ENCODE measurements around the gene FKBP14. TPM values are rescaled to one million over a fixed set of nuclear protein-coding genes. Genes with fewer than 3 reads are reported as not detected.

Gene FKBP14
- polyA plus RNA-seq, 1 of the 3 experiments (the other 2 are of a cell fraction), result 15.7 TPM

GRCh38 chr7:30027740-30028215 is 1.3 kb upstream of the FKBP14 start:
- Histone ChIP-seq H3K4me3 (ENCODE audit: low read depth in 2 of 2, low read length in 1 of 2) (peak overlapping the region; percentile 75 to 99), H3K9ac (peak overlapping the region; percentile 75; the same call in 1 of the 2 replicates), H3K79me2 (ENCODE audit: insufficient read depth) (peaks cover 80% of the 10 kb centered on the region), H4K20me1 (ENCODE audit: insufficient read depth) (peaks cover 32% of the 10 kb centered on the region), H3K9me2 (no peaks in the 10 kb centered on the region), H3K27ac (ENCODE audit: low read depth in 2 of 2, low read length in 1 of 2) (peak overlapping the region; percentile 79 to 96), H3K27me3 (ENCODE audit: insufficient read depth) (no peaks in the 10 kb centered on the region), H3K4me2 (peak overlapping the region; percentile 86), H3K36me3 (replicated peaks in 1 of 2; ENCODE audit: control insufficient read depth in 1 of 2, insufficient read depth in 2 of 2, low read length in 1 of 2) (no peaks in the 10 kb centered on the region), H2AFZ (ENCODE audit: low read depth) (peak overlapping the region; percentile 92), H3K9me3 (no peaks in the 10 kb centered on the region), H3K4me1 (ENCODE audit: control insufficient read depth in 1 of 2, insufficient read depth in 2 of 2, low read depth in 1 of 2, low read length in 1 of 2) (peaks cover 18 to 46% of the 10 kb centered on the region in 2 experiments), H3F3A (replicated peaks; ENCODE audit: insufficient read depth) (peaks cover 5% of the 10 kb centered on the region)
- CTCF ChIA-PET, result interaction anchor here (1.1 to 11.9 kb wide), 6 partner anchors 14 to 150 kb away, joined by 3 to 85 read pairs (median 7); no protein-coding TSS in a partner anchor
- DNase-seq, result no peak
- POLR2A ChIA-PET, result no interaction called here
- 6% methylated on average over 8 of the region's 9 CpGs for WGBS (ENCODE audit: low lambda C conversion rate)
- TF ChIP-seq REST (IDR thresholded peaks at IDR 0.05; ENCODE audit: low read depth, low read length) (no peak), MEF2A (IDR thresholded peaks at IDR 0.05; ENCODE audit: borderline replicate concordance, low read depth) (no peak), GATA2 (CRISPR knock-in tag; IDR thresholded peaks at IDR 0.05) (no peak), TEAD4 (IDR thresholded peaks at IDR 0.05; ENCODE audit: borderline replicate concordance, insufficient read depth) (no peak), ELF1 (IDR thresholded peaks at IDR 0.05) (no peak), RCOR1 (IDR thresholded peaks at IDR 0.05; ENCODE audit: low read length) (no peak)
- TF ChIP-seq, protein P1, sequence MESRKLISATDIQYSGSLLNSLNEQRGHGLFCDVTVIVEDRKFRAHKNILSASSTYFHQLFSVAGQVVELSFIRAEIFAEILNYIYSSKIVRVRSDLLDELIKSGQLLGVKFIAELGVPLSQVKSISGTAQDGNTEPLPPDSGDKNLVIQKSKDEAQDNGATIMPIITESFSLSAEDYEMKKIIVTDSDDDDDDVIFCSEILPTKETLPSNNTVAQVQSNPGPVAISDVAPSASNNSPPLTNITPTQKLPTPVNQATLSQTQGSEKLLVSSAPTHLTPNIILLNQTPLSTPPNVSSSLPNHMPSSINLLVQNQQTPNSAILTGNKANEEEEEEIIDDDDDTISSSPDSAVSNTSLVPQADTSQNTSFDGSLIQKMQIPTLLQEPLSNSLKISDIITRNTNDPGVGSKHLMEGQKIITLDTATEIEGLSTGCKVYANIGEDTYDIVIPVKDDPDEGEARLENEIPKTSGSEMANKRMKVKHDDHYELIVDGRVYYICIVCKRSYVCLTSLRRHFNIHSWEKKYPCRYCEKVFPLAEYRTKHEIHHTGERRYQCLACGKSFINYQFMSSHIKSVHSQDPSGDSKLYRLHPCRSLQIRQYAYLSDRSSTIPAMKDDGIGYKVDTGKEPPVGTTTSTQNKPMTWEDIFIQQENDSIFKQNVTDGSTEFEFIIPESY (IDR thresholded peaks at IDR 0.05; ENCODE audit: borderline replicate concordance, low read depth), result no peak

DNA sequence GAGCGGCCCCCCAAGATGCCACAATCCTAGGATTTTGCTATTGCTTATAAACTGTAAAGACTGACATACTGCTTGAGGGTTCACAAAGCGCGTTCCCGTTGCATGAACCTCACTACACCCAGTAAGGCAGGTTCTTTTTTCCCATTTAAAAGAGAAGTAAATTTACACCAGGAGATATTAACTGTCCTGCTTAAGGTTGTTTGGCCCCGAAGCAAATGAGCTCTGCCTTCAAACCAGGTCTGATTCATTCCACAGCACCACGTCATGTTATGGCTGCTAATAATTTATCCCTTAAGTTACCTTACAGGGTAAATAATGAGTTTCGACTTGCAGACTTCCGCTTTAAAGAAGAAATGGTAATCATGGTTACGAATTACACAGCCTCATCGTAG is 559 bp upstream of the FKBP14 start:
- Histone ChIP-seq H4K20me1 (ENCODE audit: insufficient read depth) (peaks cover 25% of the 10 kb centered on the region), H3K4me1 (ENCODE audit: control insufficient read depth in 1 of 2, insufficient read depth in 2 of 2, low read depth in 1 of 2, low read length in 1 of 2) (peaks cover 10 to 39% of the 10 kb centered on the region in 2 experiments), H3K4me2 (peak overlapping the region; percentile 86), H3F3A (replicated peaks; ENCODE audit: insufficient read depth) (peaks cover 5% of the 10 kb centered on the region), H3K9me2 (no peaks in the 10 kb centered on the region), H3K9ac (peak overlapping the region; percentile 60), H3K9me3 (no peaks in the 10 kb centered on the region), H2AFZ (ENCODE audit: low read depth) (peak overlapping the region; percentile 92), H3K27me3 (ENCODE audit: insufficient read depth) (no peaks in the 10 kb centered on the region), H3K36me3 (replicated peaks in 1 of 2; ENCODE audit: control insufficient read depth in 1 of 2, insufficient read depth in 2 of 2, low read length in 1 of 2) (peaks cover 0 to 5% of the 10 kb centered on the region in 2 experiments), H3K4me3 (ENCODE audit: low read depth in 2 of 2, low read length in 1 of 2) (peak overlapping the region; percentile 75 to 99), H3K27ac (ENCODE audit: low read depth in 2 of 2, low read length in 1 of 2) (peak overlapping the region; percentile 79 to 96), H3K79me2 (ENCODE audit: insufficient read depth) (peaks cover 77% of the 10 kb centered on the region)
- POLR2A ChIA-PET, result interaction anchor here (1.0 kb wide), 1 partner anchor 28 kb away, joined by 3 read pairs; no protein-coding TSS in a partner anchor
- peak; percentile 29 for DNase-seq
- WGBS (ENCODE audit: low lambda C conversion rate), result under 1% methylated on average over 10 of the region's 10 CpGs
- CTCF ChIA-PET, result interaction anchor here (1.1 to 11.9 kb wide), 4 partner anchors 35 to 105 kb away, joined by 3 to 85 read pairs (median 8); no protein-coding TSS in a partner anchor
- TF ChIP-seq, protein P2, sequence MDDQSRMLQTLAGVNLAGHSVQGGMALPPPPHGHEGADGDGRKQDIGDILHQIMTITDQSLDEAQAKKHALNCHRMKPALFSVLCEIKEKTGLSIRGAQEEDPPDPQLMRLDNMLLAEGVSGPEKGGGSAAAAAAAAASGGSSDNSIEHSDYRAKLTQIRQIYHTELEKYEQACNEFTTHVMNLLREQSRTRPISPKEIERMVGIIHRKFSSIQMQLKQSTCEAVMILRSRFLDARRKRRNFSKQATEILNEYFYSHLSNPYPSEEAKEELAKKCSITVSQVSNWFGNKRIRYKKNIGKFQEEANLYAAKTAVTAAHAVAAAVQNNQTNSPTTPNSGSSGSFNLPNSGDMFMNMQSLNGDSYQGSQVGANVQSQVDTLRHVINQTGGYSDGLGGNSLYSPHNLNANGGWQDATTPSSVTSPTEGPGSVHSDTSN (IDR thresholded peaks at IDR 0.05), result peak; percentile 40
- no peak for TF ChIP-seq MEF2A (IDR thresholded peaks at IDR 0.05; ENCODE audit: borderline replicate concordance, low read depth)
- TF ChIP-seq EZH2phosphoT487 (IDR thresholded peaks at IDR 0.05; ENCODE audit: borderline replicate concordance, low read depth), result no peak
- TF ChIP-seq REST (IDR thresholded peaks at IDR 0.05; ENCODE audit: low read depth, low read length), result no peak; the same call in 1 of the 2 replicates
- TF ChIP-seq RXRA (IDR thresholded peaks at IDR 0.05; ENCODE audit: borderline replicate concordance, low read depth), result no peak
- TF ChIP-seq SIN3A (IDR thresholded peaks at IDR 0.05; ENCODE audit: borderline replicate concordance, low read depth, low read length), result 0 out of 2 replicates have a peak, but pooled peaks have one; percentile 2
- TF ChIP-seq, protein P3, sequence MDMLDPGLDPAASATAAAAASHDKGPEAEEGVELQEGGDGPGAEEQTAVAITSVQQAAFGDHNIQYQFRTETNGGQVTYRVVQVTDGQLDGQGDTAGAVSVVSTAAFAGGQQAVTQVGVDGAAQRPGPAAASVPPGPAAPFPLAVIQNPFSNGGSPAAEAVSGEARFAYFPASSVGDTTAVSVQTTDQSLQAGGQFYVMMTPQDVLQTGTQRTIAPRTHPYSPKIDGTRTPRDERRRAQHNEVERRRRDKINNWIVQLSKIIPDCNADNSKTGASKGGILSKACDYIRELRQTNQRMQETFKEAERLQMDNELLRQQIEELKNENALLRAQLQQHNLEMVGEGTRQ (IDR thresholded peaks at IDR 0.05; ENCODE audit: borderline replicate concordance, low read depth, low read length), result no peak

All from SK-N-SH (cell line).